Motor neuron (in vitro differentiated cells): ENCODE data around the gene OSBPL10. TPM values are rescaled to one million over a fixed set of nuclear protein-coding genes. Genes with fewer than 3 reads are reported as not detected.

Source experiments
- ATAC-seq, 8 experiments: fragments of 200-7000 bp; cut with Tn5 transposase; replicated peaks in 6 of 8; 2 replicates each; pipeline ENCODE4 v1.8.0; 2021; ENCODE audit warnings: mild to moderate bottlenecking in 8 of 8, moderate library complexity in 8 of 8
- H3K27ac ChIP-seq, 2 donors: fragments of 250-450 bp; sonication (Bioruptor Pico); 2 replicates each; pipeline ENCODE4 v1.9.0; 2021; ENCODE audit warnings: antibody characterized with exemption in 2 of 2, mild to moderate bottlenecking in 2 of 2, moderate library complexity in 1 of 2
- H3K4me1 ChIP-seq, 2 donors: fragments of 250-450 bp; sonication (Bioruptor Pico); replicated peaks in 1 of 2; 2 replicates each; pipeline ENCODE4 v1.6.1; 2021; ENCODE audit warnings: antibody characterized with exemption in 2 of 2, mild to moderate bottlenecking in 2 of 2, moderate library complexity in 1 of 2
- H3K4me3 ChIP-seq, 5 donors: fragments of 250-450 bp; sonication (Bioruptor Pico); 2 replicates each; pipeline ENCODE4 v1.9.0; 2021; ENCODE audit warnings: antibody characterized with exemption in 5 of 5, mild to moderate bottlenecking in 5 of 5, moderate library complexity in 4 of 5
- WGBS, 10 experiments: fragments of 450-650 bp; shearing (Covaris generic); methylation state at CpG; one replicate each; pipeline ENCODE4 v1.0.0; 2022; 5-methylcytosine and 5-hydroxymethylcytosine counted together
- in situ Hi-C, 9 experiments: fragments of 400-800 bp; cut with MboI; loops; one replicate each; pipeline ENCODE4 v1.15.0; 2021; ENCODE audit warnings: low sequenced_read_pairs in 9 of 9, low pct_unique_long_range_greater_than_20kb in 2 of 9; ENCODE audit not compliant: unreplicated experiment in 9 of 9
- total RNA-seq, 8 experiments: library from RNA; unstranded; fragments of 300-600 nt; gene quantifications; 2 replicates each; pipeline versions ENCODE4 v1.2.3 to v1.2.4, GENCODE V29; 2022

Gene OSBPL10
- total RNA-seq, 8 experiments from 2014 or later: 1.9 to 35.0 (median 2.9) TPM

DNA sequence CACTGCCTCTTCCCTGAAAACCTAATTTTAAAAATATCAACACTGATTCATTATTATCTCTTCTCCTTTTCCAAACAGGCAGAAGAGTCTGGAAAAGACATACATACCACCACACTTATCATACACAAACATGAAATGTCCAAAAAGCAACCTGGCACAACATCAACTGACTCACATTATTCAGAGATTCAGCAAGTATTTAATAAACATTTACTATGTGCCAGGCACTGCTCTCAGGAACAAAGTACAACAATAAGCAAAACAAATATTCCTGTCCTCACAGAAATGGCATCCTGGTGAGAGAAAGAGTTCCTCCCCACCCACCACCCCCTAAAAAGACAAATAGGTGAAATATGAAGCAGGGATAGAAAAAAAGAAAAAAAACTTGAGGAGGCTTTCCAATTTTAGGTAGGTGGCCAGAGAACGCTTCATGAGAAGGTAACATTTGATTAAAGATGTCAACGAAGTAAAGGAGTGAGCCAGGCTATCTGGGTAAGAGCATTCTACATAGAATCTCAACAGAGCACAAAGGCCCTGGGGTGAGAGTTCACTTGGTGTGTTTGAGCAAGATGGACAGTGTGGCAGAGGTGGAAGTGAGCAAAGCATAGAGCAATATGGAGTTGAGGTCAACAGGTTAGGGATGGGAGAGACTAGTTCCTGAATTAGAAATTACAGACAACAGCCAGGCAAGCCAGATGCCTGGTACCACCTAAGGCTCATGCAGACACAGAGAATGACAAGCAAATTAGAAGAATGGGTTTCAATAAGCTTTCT is 141.7 kb downstream of the OSBPL10 start:
- Histone ChIP-seq H3K27ac (no peak overlapping the region), H3K4me1 (peaks cover 4 to 28% of the 10 kb centered on the region in 2 donors), H3K4me3 (no peak overlapping the region)
- 67 to 100% (median 83%) methylated on average over 1 to 2 of the region's 2 CpGs; no CpG with 5 or more reads in 3 of the 10 experiments for WGBS, 10 experiments
- in situ Hi-C loops: no loop called here
- no peak for ATAC-seq

DNA sequence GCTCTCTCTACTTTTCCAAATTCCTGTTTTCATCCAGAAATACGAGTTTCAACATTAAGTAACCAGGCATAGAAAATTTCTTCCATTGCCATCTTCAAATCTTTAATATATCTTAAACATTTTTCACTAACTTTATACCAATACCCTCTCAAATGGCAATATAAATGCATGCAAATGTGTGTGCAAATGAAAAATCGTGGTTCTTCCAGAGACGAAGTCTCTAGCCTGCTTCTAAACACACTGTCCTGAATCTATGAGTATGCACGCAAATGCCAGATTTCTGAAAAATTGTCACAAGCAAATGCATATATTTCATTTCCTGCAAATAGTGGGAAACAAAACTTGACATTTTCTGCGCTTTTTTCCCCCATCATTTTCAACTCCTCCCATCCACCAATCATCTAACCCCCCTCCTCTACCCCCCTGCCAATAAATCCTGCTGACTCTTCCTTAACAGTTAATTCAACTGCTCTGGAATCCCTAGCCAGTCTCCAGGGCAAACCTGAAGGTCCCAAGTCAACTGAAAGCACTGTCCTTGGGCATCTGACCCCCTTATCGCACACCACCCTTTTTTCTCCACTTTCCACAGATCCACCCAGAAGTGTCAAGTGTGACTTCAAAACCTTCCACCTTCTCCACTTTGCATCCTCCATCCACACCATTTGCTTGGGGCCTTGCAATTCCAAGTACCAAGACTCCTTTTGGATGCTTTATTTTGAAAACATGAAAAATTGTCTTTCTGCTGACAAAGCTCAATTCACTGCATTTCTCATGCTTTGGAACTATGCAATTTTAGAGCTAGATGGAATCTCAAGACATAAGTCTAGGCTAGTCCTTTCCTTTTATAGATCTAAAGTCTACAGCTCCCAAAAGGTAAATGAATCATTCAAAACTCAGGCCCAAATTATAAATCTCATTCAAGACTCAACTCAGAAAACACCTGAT is 144.7 kb downstream of the OSBPL10 start:
- ATAC-seq: peak in 5 of 8 experiments; percentile 16 to 59 (median 49)
- WGBS, 10 experiments: 0 to 93% (median 64%) methylated on average over 2 to 6 of the region's 6 CpGs
- H3K27ac ChIP-seq: no peak overlapping the region
- H3K4me3 ChIP-seq: no peak overlapping the region
- in situ Hi-C loops: no loop called here
- H3K4me1 ChIP-seq: peaks cover 4 to 32% of the 10 kb centered on the region in 2 donors

DNA sequence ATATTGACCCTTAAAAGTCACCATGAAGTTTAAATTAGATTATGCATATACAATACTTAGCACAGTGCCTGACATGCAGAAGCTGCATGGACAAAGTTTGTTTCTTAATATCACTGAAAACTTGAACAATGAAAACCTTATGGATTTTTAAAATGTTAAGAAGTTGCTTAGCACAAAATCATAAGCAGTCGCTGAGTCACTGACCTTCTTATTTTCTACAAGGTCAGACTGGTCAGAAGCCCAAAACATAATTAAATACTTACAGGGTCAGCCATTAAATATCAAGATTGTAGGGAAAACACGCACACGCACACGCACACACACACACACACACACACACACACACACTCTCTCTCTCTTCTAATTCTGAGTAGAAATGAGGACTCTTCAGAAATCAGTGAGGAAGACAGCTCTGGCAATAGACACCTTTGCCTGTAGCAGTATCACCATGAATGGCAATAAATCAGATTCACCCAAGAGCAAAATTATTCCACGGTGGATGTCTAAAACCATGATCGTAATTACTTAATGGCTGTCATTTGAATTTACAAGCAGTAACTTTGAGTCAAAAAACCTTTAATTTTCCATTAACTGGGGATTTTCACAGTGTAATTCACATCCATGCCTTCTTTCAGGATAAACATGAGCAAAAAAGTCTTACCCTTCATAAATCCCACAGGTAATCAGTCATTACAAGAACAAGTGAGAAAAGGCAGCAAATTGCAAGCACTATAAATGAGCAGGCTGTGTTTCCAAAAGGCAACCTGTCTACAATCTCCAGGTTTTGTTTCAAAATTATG is 147.5 kb downstream of the OSBPL10 start:
- peaks cover 4 to 26% of the 10 kb centered on the region in 2 donors for H3K4me1 ChIP-seq
- peak in 5 of 8 experiments; percentile 39 to 86 (median 84) for ATAC-seq
- no peak overlapping the region for H3K27ac ChIP-seq
- in situ Hi-C loops: no loop called here
- no peak overlapping the region for H3K4me3 ChIP-seq
- WGBS, 10 experiments: 30 to 100% (median 60%) methylated on average over 1 to 6 of the region's 6 CpGs

DNA sequence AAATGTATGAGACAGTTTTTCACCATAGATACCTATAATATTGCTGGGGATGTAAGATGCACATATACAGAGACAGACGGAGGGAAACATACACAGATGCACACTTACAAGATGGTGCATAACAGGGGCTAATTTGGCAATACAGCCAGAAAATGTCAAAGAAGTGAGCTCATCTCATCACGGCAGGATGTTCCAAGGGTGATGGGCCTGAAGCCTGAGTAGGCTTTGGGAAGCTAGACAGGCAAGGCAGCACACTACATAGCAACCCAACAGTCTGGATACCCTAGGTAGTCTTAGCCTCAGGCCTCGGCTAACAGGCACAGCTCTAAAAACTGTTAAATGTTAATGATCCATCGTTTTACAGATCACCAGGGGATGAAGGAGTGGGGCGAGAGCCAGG is 148.5 kb downstream of the OSBPL10 start:
- H3K27ac ChIP-seq: no peak overlapping the region
- peaks cover 4 to 26% of the 10 kb centered on the region in 2 donors for H3K4me1 ChIP-seq
- in situ Hi-C loops: no loop called here
- no peak overlapping the region for H3K4me3 ChIP-seq
- peak in 1 of 8 experiments; percentile 11 for ATAC-seq
- WGBS, 10 experiments: 44 to 100% (median 68%) methylated on average over 1 to 5 of the region's 5 CpGs; no CpG with 5 or more reads in 2 of the 10 experiments

DNA sequence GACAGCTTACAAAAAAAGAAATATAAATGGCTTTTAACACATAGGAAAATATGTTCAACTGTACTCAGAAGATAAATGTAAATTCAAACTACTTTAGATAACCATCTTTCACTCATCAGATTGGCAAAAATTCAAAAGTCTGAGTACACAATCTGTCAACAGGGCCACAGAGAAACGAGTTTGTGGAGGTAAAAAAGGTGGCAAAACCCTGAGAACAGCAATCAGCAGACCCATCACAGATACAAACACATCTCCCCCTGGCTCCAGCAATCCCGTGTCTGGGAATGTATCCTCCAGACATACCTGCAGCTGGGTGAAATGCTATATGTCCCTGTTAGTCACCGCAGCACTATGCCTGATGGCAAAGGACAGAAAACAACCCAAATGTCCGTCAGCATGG is 149.5 kb downstream of the OSBPL10 start:
- in situ Hi-C loops: no loop called here

GRCh38 chr3:31829826-31830426 is 151.1 kb downstream of the OSBPL10 start:
- no peak for ATAC-seq
- Histone ChIP-seq H3K4me1 (peaks cover 0 to 14% of the 10 kb centered on the region in 2 donors), H3K4me3 (no peak overlapping the region), H3K27ac (no peak overlapping the region)
- in situ Hi-C loops: no loop called here
- 72 to 100% (median 87%) methylated on average over 2 to 14 of the region's 17 CpGs; no CpG with 5 or more reads in 2 of the 10 experiments for WGBS, 10 experiments

More for the DNA sequence above, 149.5 kb downstream of the OSBPL10 start:
- 0 to 87% (median 71%) methylated on average over 1 to 4 of the region's 4 CpGs; no CpG with 5 or more reads in 1 of the 10 experiments for WGBS, 10 experiments
- no peak overlapping the region for H3K27ac ChIP-seq
- H3K4me3 ChIP-seq: no peak overlapping the region
- peaks cover 4 to 21% of the 10 kb centered on the region in 2 donors for H3K4me1 ChIP-seq
- no peak for ATAC-seq

DNA sequence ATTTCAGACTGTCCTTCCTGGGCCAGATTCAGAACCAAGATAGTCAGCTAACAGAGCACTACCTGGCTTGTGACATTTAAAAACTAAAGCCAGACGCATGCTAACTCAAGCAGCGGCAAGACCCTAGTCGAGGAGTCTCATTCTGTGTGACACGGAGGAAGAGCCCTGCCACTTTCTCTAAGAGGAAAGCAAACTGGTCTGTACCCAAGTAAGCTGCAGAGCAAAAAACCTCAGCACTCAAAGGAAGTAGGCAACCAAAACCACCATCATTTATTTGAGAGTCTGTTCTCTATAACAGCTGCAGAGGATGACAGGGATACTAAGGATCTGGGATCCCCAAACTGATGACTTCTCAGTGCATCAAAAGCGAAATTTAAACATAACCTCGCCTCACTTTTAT is 152.1 kb downstream of the OSBPL10 start:
- Histone ChIP-seq H3K4me3 (no peak overlapping the region), H3K4me1 (peaks cover 0 to 9% of the 10 kb centered on the region in 2 donors), H3K27ac (no peak overlapping the region)
- in situ Hi-C loops: no loop called here
- ATAC-seq: no peak
- 83 to 100% (median 95%) methylated on average over 1 to 6 of the region's 6 CpGs for WGBS, 10 experiments

GRCh38 chr3:31828007-31828406 is 153.1 kb downstream of the OSBPL10 start:
- WGBS, 10 experiments: 55 to 100% (median 100%) methylated on average over 1 of the region's 1 CpG; no CpG with 5 or more reads in 1 of the 10 experiments
- no peak for ATAC-seq

DNA sequence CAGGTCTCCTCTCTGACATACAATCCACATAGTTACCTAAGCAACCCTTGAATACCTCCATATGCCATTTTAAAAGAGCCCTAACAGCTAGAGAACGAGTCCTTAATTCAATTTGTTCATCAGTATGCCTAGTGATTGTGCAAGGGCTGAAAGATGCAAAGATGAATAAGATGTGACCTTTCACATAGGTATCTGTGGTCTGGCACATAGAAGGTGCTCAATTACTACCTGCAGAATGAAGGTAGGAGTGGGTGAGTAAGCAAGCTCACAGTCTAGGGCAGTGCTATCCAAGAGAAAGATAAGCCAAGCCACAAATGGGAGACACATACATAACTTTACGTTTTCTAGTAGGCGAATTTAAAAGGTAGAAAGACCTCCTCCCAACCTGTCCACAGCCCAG is 157.9 kb downstream of the OSBPL10 start:
- H3K27ac ChIP-seq: no peak overlapping the region

More at GRCh38 chr3:31828007-31828406, 153.1 kb downstream of the OSBPL10 start:
- Histone ChIP-seq H3K4me1 (no peaks in the 10 kb centered on the region), H3K27ac (no peak overlapping the region), H3K4me3 (no peak overlapping the region)
- in situ Hi-C loops: no loop called here

DNA sequence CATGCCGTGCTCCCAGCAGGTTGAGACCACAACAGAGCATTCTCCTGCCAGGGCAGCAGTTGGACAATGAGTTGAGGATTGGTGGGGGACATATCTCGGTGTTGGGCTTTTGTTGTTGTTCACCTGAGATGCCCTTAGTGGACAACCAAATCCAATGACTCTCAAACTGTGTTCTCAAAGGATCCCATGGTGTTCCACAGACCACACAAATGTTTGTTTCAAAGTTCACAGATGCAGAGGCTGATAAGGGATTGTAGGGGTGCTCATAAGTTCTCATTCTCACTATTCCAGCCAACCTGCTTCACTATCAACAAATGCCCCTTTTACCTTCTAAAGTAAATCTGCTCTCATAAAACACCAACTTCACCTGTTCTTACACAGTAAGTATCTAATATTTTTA is 159.9 kb downstream of the OSBPL10 start:
- H3K4me3 ChIP-seq: no peak overlapping the region
- peaks cover 0 to 8% of the 10 kb centered on the region in 2 donors for H3K4me1 ChIP-seq
- 14 to 83% (median 71%) methylated on average over 1 to 2 of the region's 2 CpGs; no CpG with 5 or more reads in 3 of the 10 experiments for WGBS, 10 experiments
- in situ Hi-C loops: no loop called here
- H3K27ac ChIP-seq: no peak overlapping the region
- no peak for ATAC-seq

More for the DNA sequence above, 157.9 kb downstream of the OSBPL10 start:
- H3K4me3 ChIP-seq: no peak overlapping the region
- WGBS, 10 experiments: 11 to 100% (median 89%) methylated on average over 1 to 3 of the region's 3 CpGs; no CpG with 5 or more reads in 1 of the 10 experiments
- ATAC-seq: no peak
- peaks cover 0 to 8% of the 10 kb centered on the region in 2 donors for H3K4me1 ChIP-seq
- in situ Hi-C loops: no loop called here

- WGBS, 10 experiments: 60 to 100% (median 96%) methylated on average over 1 to 6 of the region's 8 CpGs; no CpG with 5 or more reads in 2 of the 10 experiments
- in situ Hi-C loops: no loop called here
- Histone ChIP-seq H3K4me1 (peaks cover 0 to 8% of the 10 kb centered on the region in 2 donors), H3K4me3 (no peak overlapping the region), H3K27ac (no peak overlapping the region)
- no peak for ATAC-seq
Measured at GRCh38 chr3:31819441-31819840, 161.6 kb downstream of the OSBPL10 start.

DNA sequence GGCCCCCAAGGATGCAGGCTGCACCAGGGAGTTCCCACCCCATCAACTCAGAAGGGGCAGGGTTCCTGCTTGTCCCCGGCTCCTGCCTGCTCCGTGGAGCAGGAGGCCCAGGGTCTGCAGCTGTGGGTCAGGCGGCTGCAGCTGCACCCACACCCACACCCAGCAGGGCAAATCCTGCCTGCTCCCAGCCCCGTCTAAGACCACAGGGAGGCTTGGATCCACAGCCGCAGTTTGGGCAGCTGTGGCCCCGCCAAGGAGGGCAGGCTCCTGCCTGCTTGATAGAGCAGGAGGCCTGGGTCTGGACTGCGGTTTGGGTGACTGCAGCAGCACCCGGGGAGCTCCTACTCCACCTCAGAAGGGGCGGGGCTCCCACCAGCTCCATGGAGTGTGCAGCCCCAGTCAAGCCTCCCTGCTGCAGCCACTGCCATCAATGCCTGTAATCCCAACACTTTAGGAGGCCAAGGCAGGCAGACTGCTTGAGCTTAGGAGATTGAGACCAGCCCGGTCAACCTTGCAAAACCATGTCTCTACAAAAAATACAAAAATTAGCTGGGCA is 163.6 kb downstream of the OSBPL10 start:
- WGBS, 10 experiments: 69 to 100% (median 100%) methylated on average over 1 to 2 of the region's 10 CpGs; no CpG with 5 or more reads in 7 of the 10 experiments
- Histone ChIP-seq H3K4me1 (peaks cover 0 to 8% of the 10 kb centered on the region in 2 donors), H3K4me3 (no peak overlapping the region), H3K27ac (no peak overlapping the region)
- ATAC-seq: no peak
- in situ Hi-C loops: no loop called here
